Adipocyte (in vitro differentiated cells): ENCODE data around the gene OPCML.

Experiments
- DNase-seq: peaks from one replicate; pipeline ENCODE4 v3.0.0-alpha.2; 2015; ENCODE audit warnings: low read depth
- H3K27me3 ChIP-seq: replicated peaks from 2 replicates; pipeline ENCODE4 v1.7.0; 2013; ENCODE audit warnings: mild to moderate bottlenecking, low read length, moderate library complexity; ENCODE audit not compliant: control insufficient read depth, insufficient read depth
- H3K36me3 ChIP-seq: 2 replicates; pipeline ENCODE4 v1.7.0; 2013; ENCODE audit warnings: low read length, mild to moderate bottlenecking, moderate library complexity; ENCODE audit not compliant: control insufficient read depth, insufficient read depth, severe bottlenecking
- H3K4me1 ChIP-seq: 2 replicates; pipeline ENCODE4 v1.7.0; 2013; ENCODE audit warnings: mild to moderate bottlenecking, low read length, moderate library complexity; ENCODE audit not compliant: control insufficient read depth, insufficient read depth
- H3K4me3 ChIP-seq: 2 replicates; pipeline ENCODE4 v1.7.0; 2013; ENCODE audit warnings: mild to moderate bottlenecking, low read length, moderate library complexity
- H3K9ac ChIP-seq: 2 replicates; pipeline ENCODE4 v1.7.0; 2013; ENCODE audit warnings: mild to moderate bottlenecking, low read length, moderate library complexity
- H3K9me3 ChIP-seq: 2 replicates; pipeline ENCODE4 v1.7.0; 2013; ENCODE audit warnings: mild to moderate bottlenecking, low read length, moderate library complexity; ENCODE audit not compliant: control insufficient read depth

OPCML gene

GRCh38 chr11:132472411-132473172 lies 1059.7 kb downstream of the OPCML start:
- no peaks in the 10 kb centered on the region for H3K36me3 ChIP-seq
- H3K4me1 ChIP-seq, result peaks cover 17% of the 10 kb centered on the region
- H3K27me3 ChIP-seq, result peaks cover 9% of the 10 kb centered on the region
- H3K4me3 ChIP-seq, result no peak overlapping the region
- DNase-seq, result peak; percentile 27
- H3K9me3 ChIP-seq, result peaks cover 3% of the 10 kb centered on the region
- no peak overlapping the region for H3K9ac ChIP-seq

- Histone ChIP-seq H3K36me3 (no peaks in the 10 kb centered on the region), H3K4me1 (peaks cover 17% of the 10 kb centered on the region), H3K27me3 (peaks cover 14% of the 10 kb centered on the region), H3K4me3 (no peak overlapping the region), H3K9ac (no peak overlapping the region), H3K9me3 (peaks cover 3% of the 10 kb centered on the region)
- DNase-seq, result peak; percentile 33
These were observed 1060.8 kb downstream of the OPCML start for GRCh38 chr11:132471466-132471865.

GRCh38 chr11:132466983-132467382 lies 1065.3 kb downstream of the OPCML start:
- no peak overlapping the region for H3K4me3 ChIP-seq
- H3K9ac ChIP-seq, result no peak overlapping the region
- H3K4me1 ChIP-seq, result peaks cover 6% of the 10 kb centered on the region
- H3K36me3 ChIP-seq, result no peaks in the 10 kb centered on the region
- H3K9me3 ChIP-seq, result no peaks in the 10 kb centered on the region
- no peak for DNase-seq
- H3K27me3 ChIP-seq, result peaks cover 18% of the 10 kb centered on the region

GRCh38 chr11:132464939-132465338 lies 1067.4 kb downstream of the OPCML start:
- Histone ChIP-seq H3K9me3 (no peaks in the 10 kb centered on the region), H3K36me3 (no peaks in the 10 kb centered on the region), H3K9ac (no peak overlapping the region), H3K4me3 (no peak overlapping the region), H3K4me1 (no peaks in the 10 kb centered on the region), H3K27me3 (peaks cover 18% of the 10 kb centered on the region)
- peak; percentile 24 for DNase-seq

GRCh38 chr11:132464003-132464342 lies 1068.3 kb downstream of the OPCML start:
- Histone ChIP-seq H3K9me3 (no peaks in the 10 kb centered on the region), H3K9ac (no peak overlapping the region), H3K27me3 (peaks cover 18% of the 10 kb centered on the region), H3K4me3 (no peak overlapping the region), H3K4me1 (no peaks in the 10 kb centered on the region), H3K36me3 (no peaks in the 10 kb centered on the region)
- peak; percentile 82 for DNase-seq

GRCh38 chr11:132463295-132464002 lies 1068.9 kb downstream of the OPCML start:
- Histone ChIP-seq H3K4me1 (no peaks in the 10 kb centered on the region), H3K9ac (no peak overlapping the region), H3K36me3 (no peaks in the 10 kb centered on the region), H3K9me3 (no peaks in the 10 kb centered on the region), H3K27me3 (peaks cover 15% of the 10 kb centered on the region), H3K4me3 (no peak overlapping the region)
- no peak for DNase-seq

- Histone ChIP-seq H3K27me3 (peaks cover 12% of the 10 kb centered on the region), H3K4me1 (no peaks in the 10 kb centered on the region), H3K9me3 (no peaks in the 10 kb centered on the region), H3K4me3 (no peak overlapping the region), H3K9ac (no peak overlapping the region), H3K36me3 (no peaks in the 10 kb centered on the region)
- no peak for DNase-seq
These were observed 1072.6 kb downstream of the OPCML start for GRCh38 chr11:132459736-132460135.

GRCh38 chr11:132457445-132457844 lies 1074.9 kb downstream of the OPCML start:
- no peak overlapping the region for H3K4me3 ChIP-seq
- peaks cover 18% of the 10 kb centered on the region for H3K27me3 ChIP-seq
- H3K4me1 ChIP-seq, result no peaks in the 10 kb centered on the region
- no peak for DNase-seq
- H3K9ac ChIP-seq, result no peak overlapping the region
- no peaks in the 10 kb centered on the region for H3K36me3 ChIP-seq
- H3K9me3 ChIP-seq, result no peaks in the 10 kb centered on the region

- no peak for DNase-seq
- Histone ChIP-seq H3K9ac (no peak overlapping the region), H3K4me3 (no peak overlapping the region), H3K27me3 (peaks cover 18% of the 10 kb centered on the region), H3K4me1 (no peaks in the 10 kb centered on the region), H3K9me3 (no peaks in the 10 kb centered on the region), H3K36me3 (no peaks in the 10 kb centered on the region)
These were observed 1075.5 kb downstream of the OPCML start for GRCh38 chr11:132456751-132457328.

GRCh38 chr11:132455044-132455443 lies 1077.3 kb downstream of the OPCML start:
- H3K9ac ChIP-seq, result no peak overlapping the region
- no peaks in the 10 kb centered on the region for H3K9me3 ChIP-seq
- no peak for DNase-seq
- H3K36me3 ChIP-seq, result no peaks in the 10 kb centered on the region
- H3K4me3 ChIP-seq, result no peak overlapping the region
- no peaks in the 10 kb centered on the region for H3K4me1 ChIP-seq
- H3K27me3 ChIP-seq, result peaks cover 18% of the 10 kb centered on the region

- no peak for DNase-seq
- H3K36me3 ChIP-seq, result no peaks in the 10 kb centered on the region
- H3K4me1 ChIP-seq, result no peaks in the 10 kb centered on the region
- peaks cover 18% of the 10 kb centered on the region for H3K27me3 ChIP-seq
- H3K9me3 ChIP-seq, result no peaks in the 10 kb centered on the region
- H3K9ac ChIP-seq, result no peak overlapping the region
- H3K4me3 ChIP-seq, result no peak overlapping the region
These were observed 1078.9 kb downstream of the OPCML start for GRCh38 chr11:132453406-132453805.
